Ovary (tissue), 3 donors: ENCODE results near the gene DENND1B.

ENCODE experiments used
- EP300 ChIP-seq: sonication (generic); formaldehyde crosslinking; IDR thresholded peaks from one replicate; pipeline ENCODE4 v1.6.1; 2017; ENCODE audit warnings: antibody characterized with exemption
- TF ChIP-seq, protein P1 (sequence below), 3 donors: fragments of 450-650 bp in 2 of 3; fragments of 200-600 bp in 1 of 3; IDR thresholded peaks; one replicate each; pipeline versions ENCODE4 v1.5.1 to v1.8.0; 2016 to 2022; ENCODE audit warnings: antibody characterized with exemption in 3 of 3, mild to moderate bottlenecking in 1 of 3
- donor health status: DM: no; HTN: no; CAD: no.

DNA sequence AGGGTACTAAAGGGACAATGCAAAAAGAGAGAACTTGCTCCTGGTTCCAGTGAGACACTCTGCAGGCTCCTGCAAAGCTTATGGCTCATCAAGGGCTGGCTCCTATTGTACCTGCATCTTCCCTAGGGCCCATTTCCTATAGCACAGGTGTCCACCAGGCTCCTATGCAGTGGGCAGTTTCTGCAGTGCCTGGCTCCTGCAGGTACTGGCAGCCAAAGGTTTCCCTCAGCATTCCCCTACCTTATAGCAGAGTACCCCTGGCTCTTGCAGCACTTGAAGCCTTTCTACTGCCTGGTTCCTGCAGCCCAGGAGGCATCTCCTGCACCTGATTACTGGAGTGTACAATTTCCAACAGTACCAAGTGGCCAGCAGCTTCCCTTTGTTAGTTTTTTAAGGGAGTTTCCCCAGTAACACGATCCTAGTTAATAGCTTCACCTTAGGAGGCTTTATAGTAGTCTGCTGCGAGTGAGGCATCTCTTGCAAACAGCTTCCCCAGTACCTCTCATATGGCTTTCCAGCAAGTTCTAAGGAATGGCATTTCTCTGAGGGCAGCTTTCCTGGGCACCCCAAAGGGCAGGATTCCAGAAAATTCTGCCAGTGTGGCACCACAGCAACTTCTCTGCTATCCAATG lies 141.7 kb downstream of the DENND1B start:
- TF ChIP-seq, protein P1, sequence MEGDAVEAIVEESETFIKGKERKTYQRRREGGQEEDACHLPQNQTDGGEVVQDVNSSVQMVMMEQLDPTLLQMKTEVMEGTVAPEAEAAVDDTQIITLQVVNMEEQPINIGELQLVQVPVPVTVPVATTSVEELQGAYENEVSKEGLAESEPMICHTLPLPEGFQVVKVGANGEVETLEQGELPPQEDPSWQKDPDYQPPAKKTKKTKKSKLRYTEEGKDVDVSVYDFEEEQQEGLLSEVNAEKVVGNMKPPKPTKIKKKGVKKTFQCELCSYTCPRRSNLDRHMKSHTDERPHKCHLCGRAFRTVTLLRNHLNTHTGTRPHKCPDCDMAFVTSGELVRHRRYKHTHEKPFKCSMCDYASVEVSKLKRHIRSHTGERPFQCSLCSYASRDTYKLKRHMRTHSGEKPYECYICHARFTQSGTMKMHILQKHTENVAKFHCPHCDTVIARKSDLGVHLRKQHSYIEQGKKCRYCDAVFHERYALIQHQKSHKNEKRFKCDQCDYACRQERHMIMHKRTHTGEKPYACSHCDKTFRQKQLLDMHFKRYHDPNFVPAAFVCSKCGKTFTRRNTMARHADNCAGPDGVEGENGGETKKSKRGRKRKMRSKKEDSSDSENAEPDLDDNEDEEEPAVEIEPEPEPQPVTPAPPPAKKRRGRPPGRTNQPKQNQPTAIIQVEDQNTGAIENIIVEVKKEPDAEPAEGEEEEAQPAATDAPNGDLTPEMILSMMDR (IDR thresholded peaks at IDR 0.05) = no peak
- TF ChIP-seq EP300 = no peak
